ENCODE data around the gene IFIT3.
"Not testable (repeated sequence)": the region's sequence is repeated elsewhere in the genome, so short reads cannot be mapped to it uniquely, and the experiment has no call there.

IFIT3 gene

DNA sequence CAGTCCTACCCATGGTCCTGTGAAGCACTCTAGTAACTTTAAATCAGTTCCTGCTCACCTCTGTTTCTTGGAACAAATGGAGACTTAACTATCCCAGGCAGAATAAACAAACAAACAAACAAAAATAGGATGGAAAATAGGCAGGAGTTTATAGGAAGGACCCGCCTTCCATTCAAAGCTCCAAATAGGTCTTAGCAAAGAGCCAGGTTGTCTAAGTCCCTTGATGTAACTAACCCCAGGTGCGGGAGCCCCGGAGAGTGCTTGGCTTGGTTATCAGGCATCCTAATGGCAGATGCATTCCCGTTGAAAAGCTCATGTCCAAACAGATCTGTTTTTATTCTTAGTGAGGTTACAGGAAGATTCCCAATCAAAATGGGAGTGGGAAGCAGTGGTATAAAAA lies 23.8 kb upstream of the IFIT3 start:
- no peak for DNase-seq (ENCODE audit: low read depth in 2 of 2)

DNA sequence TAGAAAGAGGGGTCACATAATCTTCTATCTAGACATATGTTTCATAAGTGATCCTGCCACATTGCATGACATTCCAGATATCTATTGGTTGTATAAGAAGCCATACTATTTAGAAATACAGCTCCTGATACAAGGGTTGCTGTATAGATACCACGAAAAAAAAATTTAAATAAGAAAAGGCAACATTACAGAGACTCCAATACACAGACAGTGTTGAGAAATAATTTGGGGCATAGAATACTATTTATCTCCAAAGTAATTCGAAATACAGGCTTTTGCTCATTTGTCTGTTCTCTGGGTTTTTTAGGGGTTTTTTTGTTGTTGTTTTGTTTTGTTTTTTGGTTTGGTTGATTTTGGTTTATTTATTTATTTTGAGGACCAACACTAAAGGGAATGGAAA lies 23.4 kb upstream of the IFIT3 start:
- DNase-seq (ENCODE audit: low read depth in 2 of 2) = no peak

DNA sequence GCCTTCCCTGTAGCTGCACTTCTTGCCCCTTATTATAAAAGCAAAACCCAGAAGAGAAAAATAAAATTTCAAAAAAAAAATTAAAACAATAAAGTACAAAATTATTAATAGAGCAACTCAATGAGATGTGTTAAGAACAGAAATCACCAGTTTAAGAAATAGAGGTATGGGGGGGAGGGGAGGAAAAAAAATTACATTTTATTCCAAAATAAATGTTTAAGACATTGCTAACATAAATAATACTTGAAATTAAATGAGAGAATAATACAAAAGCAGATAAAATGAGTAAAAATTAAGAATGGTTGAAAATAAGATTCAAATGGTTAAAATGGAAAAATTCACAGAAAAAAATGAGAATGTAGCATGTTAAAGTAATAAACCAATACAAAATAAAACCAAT lies 22.9 kb upstream of the IFIT3 start:
- no peak for DNase-seq (ENCODE audit: low read depth in 2 of 2)

DNA sequence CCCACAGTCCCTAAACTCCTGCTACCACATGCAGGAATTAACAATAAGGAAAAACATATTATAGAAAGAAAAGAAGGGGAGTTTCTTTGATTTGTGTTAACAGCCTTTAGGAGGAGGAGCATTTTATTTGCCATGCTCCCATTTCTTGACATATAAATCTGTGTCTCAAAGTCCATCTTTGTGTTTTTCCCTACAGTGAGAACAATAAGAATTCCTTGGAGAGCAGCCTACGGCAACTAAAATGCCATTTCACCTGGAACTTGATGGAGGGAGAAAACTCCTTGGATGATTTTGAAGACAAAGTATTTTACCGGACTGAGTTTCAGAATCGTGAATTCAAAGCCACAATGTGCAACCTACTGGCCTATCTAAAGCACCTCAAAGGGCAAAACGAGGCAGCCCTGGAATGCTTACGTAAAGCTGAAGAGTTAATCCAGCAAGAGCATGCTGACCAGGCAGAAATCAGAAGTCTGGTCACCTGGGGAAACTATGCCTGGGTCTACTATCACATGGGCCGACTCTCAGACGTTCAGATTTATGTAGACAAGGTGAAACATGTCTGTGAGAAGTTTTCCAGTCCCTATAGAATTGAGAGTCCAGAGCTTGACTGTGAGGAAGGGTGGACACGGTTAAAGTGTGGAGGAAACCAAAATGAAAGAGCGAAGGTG lies 21.9 kb upstream of the IFIT3 start:
- DNase-seq (ENCODE audit: low read depth in 2 of 2) = no peak

DNA sequence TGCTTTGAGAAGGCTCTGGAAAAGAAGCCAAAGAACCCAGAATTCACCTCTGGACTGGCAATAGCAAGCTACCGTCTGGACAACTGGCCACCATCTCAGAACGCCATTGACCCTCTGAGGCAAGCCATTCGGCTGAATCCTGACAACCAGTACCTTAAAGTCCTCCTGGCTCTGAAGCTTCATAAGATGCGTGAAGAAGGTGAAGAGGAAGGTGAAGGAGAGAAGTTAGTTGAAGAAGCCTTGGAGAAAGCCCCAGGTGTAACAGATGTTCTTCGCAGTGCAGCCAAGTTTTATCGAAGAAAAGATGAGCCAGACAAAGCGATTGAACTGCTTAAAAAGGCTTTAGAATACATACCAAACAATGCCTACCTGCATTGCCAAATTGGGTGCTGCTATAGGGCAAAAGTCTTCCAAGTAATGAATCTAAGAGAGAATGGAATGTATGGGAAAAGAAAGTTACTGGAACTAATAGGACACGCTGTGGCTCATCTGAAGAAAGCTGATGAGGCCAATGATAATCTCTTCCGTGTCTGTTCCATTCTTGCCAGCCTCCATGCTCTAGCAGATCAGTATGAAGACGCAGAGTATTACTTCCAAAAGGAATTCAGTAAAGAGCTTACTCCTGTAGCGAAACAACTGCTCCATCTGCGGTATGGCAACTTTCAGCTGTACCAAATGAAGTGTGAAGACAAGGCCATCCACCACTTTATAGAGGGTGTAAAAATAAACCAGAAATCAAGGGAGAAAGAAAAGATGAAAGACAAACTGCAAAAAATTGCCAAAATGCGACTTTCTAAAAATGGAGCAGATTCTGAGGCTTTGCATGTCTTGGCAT lies 21.1 kb upstream of the IFIT3 start:
- no peak for DNase-seq (ENCODE audit: low read depth in 2 of 2)

DNA sequence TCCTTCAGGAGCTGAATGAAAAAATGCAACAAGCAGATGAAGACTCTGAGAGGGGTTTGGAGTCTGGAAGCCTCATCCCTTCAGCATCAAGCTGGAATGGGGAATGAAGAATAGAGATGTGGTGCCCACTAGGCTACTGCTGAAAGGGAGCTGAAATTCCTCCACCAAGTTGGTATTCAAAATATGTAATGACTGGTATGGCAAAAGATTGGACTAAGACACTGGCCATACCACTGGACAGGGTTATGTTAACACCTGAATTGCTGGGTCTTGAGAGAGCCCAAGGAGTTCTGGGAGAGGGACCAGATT lies 20.6 kb upstream of the IFIT3 start:
- no peak for DNase-seq (ENCODE audit: low read depth in 2 of 2)

DNA sequence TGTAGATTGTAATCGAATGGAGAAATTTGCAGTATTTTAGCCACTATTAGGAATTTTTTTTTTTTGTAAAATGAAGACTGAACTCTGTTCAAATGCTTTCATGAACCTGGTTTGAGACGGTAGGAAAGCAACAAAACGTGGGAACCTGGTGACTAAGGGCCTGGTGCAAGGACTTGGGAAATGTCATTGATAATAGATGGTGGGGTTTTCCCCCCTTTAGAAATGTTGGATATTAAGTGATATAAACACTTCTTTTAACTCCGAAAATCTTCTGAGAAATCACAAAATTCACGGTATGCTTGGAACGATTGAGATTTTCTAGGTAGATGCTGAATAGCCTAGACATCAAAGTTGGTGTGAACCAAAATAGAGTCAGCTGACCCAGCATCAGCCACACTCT lies 19.5 kb upstream of the IFIT3 start:
- no peak for DNase-seq (ENCODE audit: low read depth in 2 of 2)

DNA sequence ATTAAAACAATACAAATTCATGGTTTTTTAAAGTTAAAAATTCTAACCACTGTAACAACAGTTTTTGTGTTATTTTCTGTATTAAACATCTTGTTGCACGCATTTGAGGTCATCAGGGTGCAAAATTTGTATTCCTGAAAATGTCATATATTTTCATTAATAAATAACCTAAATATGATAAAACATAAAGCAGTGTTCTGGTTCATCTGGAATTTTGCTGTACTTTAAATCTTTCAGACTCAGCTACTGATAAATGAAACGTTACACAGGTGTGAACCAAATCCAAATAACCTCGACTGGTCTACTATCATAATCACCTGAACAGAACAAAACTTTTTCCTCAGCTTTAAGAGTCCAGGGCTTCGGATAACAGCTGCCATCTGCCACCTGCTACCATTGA lies 19.1 kb upstream of the IFIT3 start:
- no peak for DNase-seq (ENCODE audit: low read depth in 2 of 2)

DNA sequence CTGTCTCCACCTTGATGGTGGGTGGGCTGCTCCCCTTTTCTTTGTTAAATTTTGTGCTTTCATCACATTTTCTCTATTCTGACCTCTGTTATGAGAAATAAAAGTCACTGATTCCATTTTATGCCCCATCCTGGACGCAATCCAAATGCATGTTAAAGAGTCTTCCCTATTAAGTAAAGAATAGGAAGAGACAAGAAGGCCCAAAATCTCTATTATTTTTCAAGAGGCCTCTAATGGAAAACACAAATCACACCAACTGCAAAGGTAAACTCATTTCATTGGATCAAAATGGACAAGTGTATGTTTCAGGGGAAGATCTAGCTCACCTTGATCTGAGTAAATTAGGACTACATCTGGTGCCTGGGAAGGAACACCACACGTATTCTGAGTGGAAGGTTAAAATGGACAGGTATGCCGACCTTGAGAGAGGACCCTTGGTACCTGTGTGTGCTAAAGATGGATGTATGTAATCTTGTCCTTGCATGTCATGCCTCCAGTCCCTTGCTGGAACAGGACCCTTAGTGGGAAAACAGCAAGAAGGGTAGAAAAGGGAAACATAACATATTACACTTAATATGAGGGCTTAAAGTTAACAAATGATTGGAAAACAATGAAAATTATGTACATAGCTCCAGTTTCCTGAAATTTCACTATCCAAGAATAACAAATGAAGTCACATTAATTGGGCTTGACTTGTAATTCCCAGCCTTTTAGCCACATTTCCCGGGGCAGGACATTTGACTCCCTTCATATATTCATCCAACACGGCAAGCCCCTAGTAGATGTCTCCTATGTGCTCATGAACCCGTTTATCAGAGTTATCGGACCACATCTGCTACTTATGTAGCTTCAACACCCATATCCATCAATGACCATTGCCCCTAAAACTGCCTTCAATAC lies 18.4 kb upstream of the IFIT3 start:
- no peak for DNase-seq (ENCODE audit: low read depth in 2 of 2)

DNA sequence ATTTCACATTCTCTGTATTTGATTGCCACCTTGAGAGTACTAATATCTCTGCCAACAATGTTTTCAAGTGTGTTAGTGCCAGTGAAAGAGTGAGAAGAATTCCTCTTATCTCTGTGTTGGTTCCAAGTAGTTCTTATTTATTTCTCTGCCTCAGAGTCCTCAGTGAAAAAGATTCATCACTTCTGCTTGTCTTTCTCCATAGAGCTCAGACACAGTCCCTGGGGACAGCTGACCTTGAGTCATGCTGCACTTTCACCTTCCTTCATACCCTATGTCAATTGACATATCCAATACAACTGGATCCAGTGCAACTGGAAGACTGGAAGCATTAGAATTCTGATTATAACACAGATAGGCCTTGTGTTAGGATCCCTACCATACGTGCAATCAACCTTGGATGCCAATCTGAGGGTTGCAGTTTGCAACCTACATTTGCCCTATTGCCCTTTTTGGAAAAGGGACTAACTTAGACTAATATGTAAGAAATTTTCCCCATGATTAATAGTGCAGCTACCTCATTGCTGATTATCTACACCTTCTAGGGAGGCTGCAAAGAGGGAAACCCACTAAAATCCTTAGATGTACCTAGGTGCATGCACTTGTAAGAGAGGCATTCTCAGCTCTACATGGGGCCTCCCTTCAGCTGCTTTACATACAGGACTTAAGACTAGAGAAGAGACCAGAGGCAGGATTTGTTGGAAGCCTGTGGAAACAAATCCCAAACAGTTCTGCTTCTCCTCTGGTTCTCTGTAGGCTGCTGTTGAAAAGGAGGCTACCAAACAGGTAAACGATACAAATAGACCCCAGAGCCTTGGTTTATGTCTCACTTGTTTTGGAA lies 17.5 kb upstream of the IFIT3 start:
- no peak for DNase-seq (ENCODE audit: low read depth in 2 of 2)

DNA sequence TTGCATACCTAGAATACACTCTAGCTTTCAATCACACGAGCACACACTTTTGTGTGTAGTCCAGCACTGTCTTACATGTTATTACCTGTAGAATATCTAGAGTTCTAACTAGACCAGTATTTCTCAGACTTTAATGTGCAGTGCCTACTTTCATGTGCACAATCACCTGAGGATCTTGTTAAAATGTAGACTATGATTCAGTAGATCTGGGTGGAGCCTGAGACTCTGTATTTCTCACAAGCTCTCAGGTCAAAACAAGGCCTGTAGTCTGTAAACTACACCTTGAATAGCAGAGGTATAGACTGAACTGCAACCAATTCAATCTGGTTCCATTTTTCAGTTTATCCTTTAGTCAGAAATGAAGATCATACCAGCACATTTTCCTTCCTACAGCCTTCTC lies 14.8 kb upstream of the IFIT3 start:
- no peak for DNase-seq (ENCODE audit: low read depth in 2 of 2)

DNA sequence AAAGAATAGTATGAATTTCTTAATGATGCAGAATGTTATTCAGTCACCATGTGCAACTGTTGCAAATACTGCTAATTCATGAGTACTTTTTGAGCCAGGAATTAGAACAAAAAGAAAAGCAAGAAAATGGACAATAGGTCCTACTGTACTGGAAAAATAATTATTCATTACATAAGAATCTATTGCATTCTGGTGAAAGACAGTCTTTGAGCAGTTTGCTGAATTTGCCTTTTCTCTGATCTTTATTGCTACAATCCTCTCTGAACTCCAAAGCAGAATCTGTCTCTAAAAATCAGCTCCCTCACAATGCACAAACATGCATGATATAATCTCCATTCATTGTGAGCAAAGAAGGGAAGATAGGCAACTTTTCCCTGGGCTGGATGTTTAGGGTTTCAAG lies 13.1 kb upstream of the IFIT3 start:
- DNase-seq (ENCODE audit: low read depth in 2 of 2) = no peak

DNA sequence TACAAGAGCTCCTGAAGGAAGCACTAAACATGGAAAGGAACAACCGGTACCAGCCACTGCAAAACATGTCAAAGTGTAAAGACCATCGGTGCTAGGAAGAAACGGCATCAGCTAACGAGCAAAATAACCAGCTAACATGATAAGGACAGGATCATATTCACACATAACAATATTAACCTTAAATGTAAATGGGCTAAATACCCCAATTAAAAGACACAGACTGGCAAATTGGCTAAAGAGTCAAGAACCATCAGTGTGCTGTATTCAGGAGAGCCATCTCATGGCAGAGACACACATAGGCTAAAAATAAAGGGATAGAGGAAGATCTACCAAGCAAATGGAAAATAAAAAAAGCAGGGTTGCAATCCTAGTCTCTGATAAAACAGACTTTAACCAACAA lies 9.8 kb upstream of the IFIT3 start:
- DNase-seq (ENCODE audit: low read depth in 2 of 2) = not testable (repeated sequence)

DNA sequence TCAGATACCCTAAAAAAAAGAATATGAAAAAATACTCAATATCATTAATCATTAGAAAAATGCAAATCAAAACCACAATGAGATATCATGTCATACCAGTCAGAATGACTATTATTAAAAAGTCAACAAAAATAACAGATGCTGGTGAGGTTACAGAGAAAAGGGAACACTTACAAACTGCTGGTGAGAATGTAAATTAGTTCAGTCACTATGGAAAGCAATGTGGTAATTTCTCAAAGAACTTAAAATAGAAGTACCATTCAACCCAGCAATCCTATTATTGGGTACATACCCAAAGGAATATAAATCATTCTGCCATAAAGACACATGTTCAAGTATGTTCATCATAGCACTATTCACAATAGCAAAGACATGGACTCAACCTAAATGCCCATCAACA lies 2.7 kb upstream of the IFIT3 start:
- DNase-seq (ENCODE audit: low read depth in 2 of 2) = not testable (repeated sequence)

DNA sequence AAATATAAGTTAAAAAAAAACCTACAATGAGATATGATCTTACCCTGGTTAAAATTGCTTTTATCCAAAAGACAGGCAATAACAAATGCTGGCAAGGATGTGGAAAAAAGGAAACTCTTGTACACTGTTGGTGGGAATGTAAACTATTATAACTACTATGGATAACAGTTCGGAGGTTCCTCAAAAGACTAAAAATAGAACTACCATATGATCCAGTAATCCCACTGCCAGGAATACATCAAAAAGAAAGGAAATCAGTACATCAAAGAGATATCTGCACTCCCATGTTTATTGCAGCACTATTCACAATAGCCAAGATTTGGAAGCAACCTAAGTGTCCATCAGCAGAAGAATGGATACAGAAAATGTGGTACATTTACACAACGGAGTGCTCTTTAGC lies 1.9 kb upstream of the IFIT3 start:
- not testable (repeated sequence) for DNase-seq (ENCODE audit: low read depth in 2 of 2)

DNA sequence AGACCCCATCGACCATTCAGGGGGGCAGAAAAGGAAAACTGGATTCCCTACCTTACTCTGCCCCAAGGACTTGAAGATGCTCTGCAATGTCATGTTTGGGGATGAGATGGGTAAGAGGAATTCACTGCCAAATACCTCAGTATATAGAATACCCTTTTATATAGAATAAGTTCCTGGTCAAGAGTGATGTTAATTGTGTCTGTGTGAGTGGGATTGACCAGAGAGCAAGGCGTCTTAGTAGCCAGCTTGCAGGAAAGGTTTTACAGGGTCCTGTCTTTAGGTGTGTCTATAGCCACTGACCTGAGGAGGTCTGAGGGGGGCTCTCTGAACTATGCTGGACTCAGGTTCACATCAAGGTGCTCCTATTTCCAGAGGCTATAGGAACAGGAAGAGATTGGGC lies 1.4 kb downstream of the IFIT3 start:
- DNase-seq (ENCODE audit: low read depth in 2 of 2) = no peak

DNA sequence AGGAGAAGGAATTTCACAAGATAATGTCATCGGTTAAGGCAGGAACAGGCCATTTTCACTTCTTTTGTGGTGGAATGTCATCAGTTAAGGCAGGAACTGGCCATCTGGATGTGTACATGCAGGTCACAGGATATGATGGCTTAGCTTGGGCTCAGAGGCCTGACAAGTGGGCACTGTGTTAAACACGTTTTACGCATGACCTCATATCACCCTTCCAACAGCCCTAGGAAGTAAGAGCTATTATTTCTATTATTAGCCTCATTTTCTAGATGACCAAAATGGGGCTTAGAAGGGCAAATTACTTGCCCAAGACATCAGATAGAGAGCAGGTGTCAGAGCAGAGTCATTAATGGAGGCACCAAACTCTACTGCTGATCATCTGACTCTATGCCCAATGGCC lies 2.2 kb downstream of the IFIT3 start:
- not testable (repeated sequence) for DNase-seq (ENCODE audit: low read depth in 2 of 2)

DNA sequence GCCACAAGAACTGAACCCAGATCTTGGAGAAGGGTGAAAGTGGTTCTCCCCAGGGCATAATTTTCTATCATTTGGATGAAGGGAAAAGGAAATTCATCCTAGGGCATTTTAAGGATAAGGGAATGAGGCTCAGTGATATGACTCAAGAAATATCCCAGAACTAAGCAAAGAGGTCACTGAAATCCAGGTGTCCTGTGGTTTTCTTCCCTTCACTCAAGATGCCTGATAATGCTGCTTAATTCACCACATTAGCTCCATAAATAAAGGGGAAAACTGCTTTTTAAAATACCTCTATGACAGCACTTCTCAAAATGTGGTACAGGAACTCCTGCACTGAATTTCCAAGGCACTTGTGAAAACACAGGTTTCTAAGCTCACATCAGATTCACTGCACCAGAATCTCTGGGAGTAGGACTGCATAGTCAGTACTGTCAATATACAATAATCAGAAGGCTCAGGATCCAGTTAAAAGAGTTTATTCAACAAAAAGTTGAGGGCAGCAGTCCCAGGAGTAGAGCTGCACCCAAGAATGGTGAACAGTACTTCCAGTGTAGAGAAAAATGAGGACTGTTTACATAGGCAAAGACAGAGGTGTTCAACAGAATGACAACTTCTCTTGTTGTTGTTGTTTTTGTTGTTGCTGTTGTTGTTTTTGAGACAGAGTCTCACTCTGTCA lies 2.9 kb downstream of the IFIT3 start:
- DNase-seq (ENCODE audit: low read depth in 2 of 2) = no peak

DNA sequence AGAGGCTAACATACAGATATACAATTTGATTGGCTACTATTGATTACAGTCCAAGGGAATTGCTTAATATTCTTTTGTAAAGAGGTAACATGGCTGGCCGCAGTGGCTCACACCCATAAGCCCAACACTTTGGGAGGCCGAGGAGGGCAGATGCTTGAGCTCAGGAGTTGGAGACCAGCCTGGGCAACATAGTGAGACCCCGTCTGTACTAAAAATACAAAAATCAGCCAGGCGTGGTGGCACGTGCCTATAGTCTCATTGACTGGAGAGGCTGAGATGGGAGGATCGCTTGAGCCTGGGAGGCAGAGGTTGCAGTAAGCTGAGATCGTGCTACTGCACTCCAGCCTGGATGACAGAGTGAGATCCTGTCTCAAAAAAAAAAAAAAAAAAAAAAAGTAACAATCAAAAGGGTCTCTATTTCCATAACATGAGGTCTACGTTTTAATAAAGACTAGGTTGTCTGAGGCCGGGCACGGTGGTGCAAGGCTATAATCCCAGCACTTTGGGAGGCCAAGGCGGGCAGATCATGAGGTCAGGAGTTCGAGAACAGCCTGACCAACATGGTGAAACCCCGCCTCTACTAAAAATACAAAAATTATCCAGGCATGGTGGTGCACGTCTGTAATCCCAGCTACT lies 3.8 kb downstream of the IFIT3 start:
- DNase-seq (ENCODE audit: low read depth in 2 of 2) = not testable (repeated sequence)

DNA sequence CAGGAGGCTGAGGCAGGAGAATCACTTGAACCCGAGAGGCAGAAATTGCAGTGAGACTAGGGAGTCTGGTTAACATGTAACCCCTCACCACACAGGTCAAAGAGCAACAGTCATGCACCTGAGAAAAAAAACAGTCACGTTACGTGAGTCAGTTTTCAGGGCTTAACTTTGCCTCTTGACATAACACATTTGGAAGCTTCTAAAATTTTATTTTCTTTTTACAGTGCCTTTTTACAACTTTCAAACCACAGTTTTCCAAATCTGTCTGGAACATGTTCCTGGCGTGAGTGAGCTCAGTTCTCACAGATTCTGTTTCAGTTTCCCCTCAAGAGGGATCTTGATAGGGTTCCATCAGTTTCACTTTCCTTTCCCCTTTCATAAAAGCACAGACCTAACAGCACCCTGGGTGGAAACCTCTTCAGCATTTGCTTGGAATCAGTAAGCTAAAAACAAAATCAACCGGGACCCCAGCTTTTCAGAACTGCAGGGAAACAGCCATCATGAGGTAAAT lies 4.4 kb downstream of the IFIT3 start:
- DNase-seq (ENCODE audit: low read depth in 2 of 2) = peak in 1 of 2 donors; percentile 14

Measured in activated CD4-positive, alpha-beta T cell treated with anti-CD3 and anti-CD28 coated beads for 24 hours (primary cell).